Psoas muscle (tissue), 8 donors: ENCODE results near the gene TECTA. TPM values are rescaled to one million over a fixed set of nuclear protein-coding genes. Genes with fewer than 3 reads are reported as not detected.

Experiments used
- ATAC-seq, 4 donors: fragments of 200-7000 bp; cut with Tn5 transposase; one replicate each; pipeline ENCODE4 v1.9.1; 2020; ENCODE audit warnings: moderate library complexity in 3 of 4, mild to moderate bottlenecking in 2 of 4
- DNase-seq, 2 donors: peaks; one replicate each; pipeline ENCODE4 v3.0.0-alpha.2; 2020
- H3K27ac ChIP-seq: fragments of 200-600 bp; one replicate; pipeline ENCODE4 v1.8.0; 2022
- H3K27me3 ChIP-seq, 3 donors: fragments of 200-600 bp in 1 of 3; one replicate each; pipeline versions ENCODE4 v1.6.1 to v1.8.0; 2013 to 2022; ENCODE audit warnings: low read length in 2 of 3, mild to moderate bottlenecking in 2 of 3, moderate library complexity in 1 of 3; ENCODE audit not compliant: insufficient read depth in 3 of 3
- H3K36me3 ChIP-seq, 2 donors: fragments of 200-600 bp in 1 of 2; one replicate each; pipeline versions ENCODE4 v1.6.1 to v1.8.0; 2013 to 2022; ENCODE audit warnings: low read depth in 1 of 2, mild to moderate bottlenecking in 1 of 2, moderate library complexity in 1 of 2; ENCODE audit not compliant: insufficient read depth in 1 of 2
- H3K4me1 ChIP-seq: fragments of 200-600 bp; one replicate; pipeline ENCODE4 v1.8.0; 2022
- H3K4me3 ChIP-seq: fragments of 200-600 bp; one replicate; pipeline ENCODE4 v1.8.0; 2022; ENCODE audit warnings: mild to moderate bottlenecking
- H3K9me3 ChIP-seq: fragments of 200-600 bp; one replicate; pipeline ENCODE4 v1.8.0; 2022
- WGBS, 3 donors: extraction: QIAGEN DNeasy Blood & Tissue Kit; methylation state at CpG; one replicate each; pipeline versions ENCODE4 v1.1.6 to v1.1.7; 2013; 5-methylcytosine and 5-hydroxymethylcytosine counted together
- intact Hi-C, 2 donors: fragments of 100-400 bp; cut with DNase I; formaldehyde crosslinking; loops; one replicate each; pipeline versions ENCODE4 v1.11.0 to v1.14.2; 2022
- polyA plus RNA-seq, 3 donors: library from polyadenylated mRNA; stranded (reverse); fragments of 200-250 nt; gene quantifications; one replicate each; pipeline ENCODE4 v1.2.3, GENCODE V29; 2013
- total RNA-seq, 4 donors: library from RNA; stranded (reverse); fragmentation: NEBNext Ultra II Directional in 2 of 4; extraction: Animal tissue kit (Norgen Biotek cat#: 25700) in 2 of 4; gene quantifications; one replicate each; pipeline versions ENCODE4 v1.2.1 to v1.2.4, GENCODE V29; 2021 to 2023
- TF ChIP-seq, protein P1 (sequence below): fragments of 200-600 bp; IDR thresholded peaks from one replicate; pipeline ENCODE4 v1.8.0; 2022; ENCODE audit warnings: antibody characterized with exemption
- donor health status: healthy with polysubstance abuse.
- donor health status: DM: no; HTN: no; CAD: no; lungs with moderate emphysema.
- donor health status: Bipolar disorder and iron deficiency.
- donor health status: healthy.
- donor health status: DM: yes; HTN: yes; CAD: no.
- donor health status: DM: no; HTN: no; CAD: no.
- donor health status: DM: no; HTN: no; CAD: no.
- donor health status: DM: yes; HTN: yes; CAD: no.

The TECTA gene
- total and polyA plus RNA-seq, 7 donors, result 0.10 to 2.6 (median 0.30) TPM

DNA sequence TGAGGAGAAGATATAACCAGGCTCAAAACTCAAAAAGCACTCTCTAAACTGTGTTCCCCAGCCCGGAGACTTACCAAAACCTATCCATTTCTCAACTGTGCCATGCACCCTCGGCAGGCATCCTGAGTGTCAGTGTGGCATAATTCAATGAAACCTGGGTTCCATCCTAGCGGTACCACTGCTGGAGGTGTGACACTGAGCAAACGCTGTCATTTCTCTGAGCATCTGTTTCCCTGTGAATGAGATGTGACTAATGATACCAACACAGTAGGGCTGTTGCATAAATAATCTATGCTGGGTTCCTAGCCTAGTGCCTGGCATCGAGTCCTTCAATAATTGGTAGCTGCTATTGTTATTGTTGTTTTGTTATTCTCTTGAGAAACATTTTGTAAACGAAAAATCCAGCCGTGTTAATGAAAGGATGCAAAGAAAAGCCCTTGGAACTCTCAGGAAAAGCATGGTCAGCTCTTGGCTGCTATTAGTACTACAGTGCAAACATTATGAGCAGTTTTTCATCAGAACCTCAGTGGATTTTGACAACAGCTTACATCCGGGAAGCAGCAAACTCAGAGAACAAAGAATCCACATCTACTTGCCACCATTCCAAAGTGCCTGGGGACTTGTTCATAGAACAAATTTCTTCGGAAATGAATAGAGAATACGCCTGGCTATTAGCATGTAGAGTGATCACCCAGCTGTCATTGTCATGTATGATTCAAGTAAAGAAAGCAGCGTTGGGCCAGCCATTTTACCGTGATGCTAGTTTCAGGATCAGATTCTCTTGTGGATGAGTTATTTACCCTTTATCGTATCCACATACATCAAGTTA lies 53.7 kb downstream of the TECTA start:
- Histone ChIP-seq H3K4me3 (no peak overlapping the region), H3K36me3 (no peaks in the 10 kb centered on the region), H3K9me3 (no peaks in the 10 kb centered on the region), H3K4me1 (no peaks in the 10 kb centered on the region), H3K27me3 (no peaks in the 10 kb centered on the region), H3K27ac (no peak overlapping the region)
- TF ChIP-seq, protein P1, sequence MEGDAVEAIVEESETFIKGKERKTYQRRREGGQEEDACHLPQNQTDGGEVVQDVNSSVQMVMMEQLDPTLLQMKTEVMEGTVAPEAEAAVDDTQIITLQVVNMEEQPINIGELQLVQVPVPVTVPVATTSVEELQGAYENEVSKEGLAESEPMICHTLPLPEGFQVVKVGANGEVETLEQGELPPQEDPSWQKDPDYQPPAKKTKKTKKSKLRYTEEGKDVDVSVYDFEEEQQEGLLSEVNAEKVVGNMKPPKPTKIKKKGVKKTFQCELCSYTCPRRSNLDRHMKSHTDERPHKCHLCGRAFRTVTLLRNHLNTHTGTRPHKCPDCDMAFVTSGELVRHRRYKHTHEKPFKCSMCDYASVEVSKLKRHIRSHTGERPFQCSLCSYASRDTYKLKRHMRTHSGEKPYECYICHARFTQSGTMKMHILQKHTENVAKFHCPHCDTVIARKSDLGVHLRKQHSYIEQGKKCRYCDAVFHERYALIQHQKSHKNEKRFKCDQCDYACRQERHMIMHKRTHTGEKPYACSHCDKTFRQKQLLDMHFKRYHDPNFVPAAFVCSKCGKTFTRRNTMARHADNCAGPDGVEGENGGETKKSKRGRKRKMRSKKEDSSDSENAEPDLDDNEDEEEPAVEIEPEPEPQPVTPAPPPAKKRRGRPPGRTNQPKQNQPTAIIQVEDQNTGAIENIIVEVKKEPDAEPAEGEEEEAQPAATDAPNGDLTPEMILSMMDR, result no peak
- 63 to 70% (median 66%) methylated on average over 13 of the region's 13 CpGs for WGBS, 3 donors
- intact Hi-C loops, result no loop called here
- DNase-seq (no peak), ATAC-seq (no peak)

DNA sequence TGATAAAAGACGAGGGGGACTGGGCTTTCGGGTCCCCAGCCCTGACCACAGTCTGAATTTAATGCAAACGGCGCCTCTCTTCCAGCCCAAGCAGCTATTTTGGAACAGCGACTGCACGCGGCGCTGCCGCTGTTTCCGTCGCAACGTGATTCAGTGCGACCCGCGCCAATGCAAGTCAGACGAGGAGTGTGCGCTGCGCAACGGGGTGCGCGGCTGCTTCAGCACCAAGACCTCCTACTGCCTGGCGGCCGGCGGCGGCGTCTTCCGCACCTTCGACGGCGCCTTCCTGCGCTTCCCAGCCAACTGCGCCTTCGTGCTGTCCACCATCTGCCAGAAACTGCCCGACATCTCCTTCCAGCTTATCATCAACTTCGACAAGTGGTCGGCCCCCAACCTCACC lies 56.7 kb downstream of the TECTA start:
- Histone ChIP-seq H3K9me3 (no peaks in the 10 kb centered on the region), H3K4me1 (no peaks in the 10 kb centered on the region), H3K4me3 (no peak overlapping the region), H3K27me3 (no peaks in the 10 kb centered on the region), H3K36me3 (no peaks in the 10 kb centered on the region), H3K27ac (no peak overlapping the region)
- TF ChIP-seq, protein P1, result no peak
- ATAC-seq (no peak), DNase-seq (no peak)
- intact Hi-C loops, result no loop called here
- 76 to 91% (median 83%) methylated on average over 36 of the region's 36 CpGs for WGBS, 3 donors

DNA sequence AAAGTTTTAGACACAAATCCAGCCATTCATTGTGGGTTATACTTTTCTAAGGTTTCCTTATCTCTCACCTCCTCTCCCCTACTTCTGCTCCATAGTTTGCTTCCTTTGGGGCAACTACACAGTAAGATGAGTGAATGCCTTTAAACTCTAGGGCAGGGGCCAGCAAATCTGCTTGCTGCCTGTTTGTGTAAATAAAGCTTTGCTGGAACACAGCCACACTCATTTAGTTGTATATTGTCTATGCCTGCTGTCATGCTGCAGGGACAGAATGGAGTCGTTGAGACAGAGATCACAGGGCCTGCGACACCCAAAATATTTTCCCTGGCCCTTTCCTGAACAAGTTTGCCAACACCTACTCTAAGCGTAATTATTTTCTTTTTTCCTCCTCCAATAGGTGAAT lies 58.7 kb downstream of the TECTA start:
- H3K27ac ChIP-seq, result no peak overlapping the region
- no peaks in the 10 kb centered on the region for H3K36me3 ChIP-seq
- ATAC-seq, result no peak
- H3K9me3 ChIP-seq, result no peaks in the 10 kb centered on the region
- H3K4me3 ChIP-seq, result no peak overlapping the region
- WGBS, 3 donors, result 83 to 90% (median 89%) methylated on average over 3 of the region's 3 CpGs
- no peaks in the 10 kb centered on the region for H3K27me3 ChIP-seq
- intact Hi-C loops, result no loop called here
- H3K4me1 ChIP-seq, result no peaks in the 10 kb centered on the region
- DNase-seq, result no peak
- TF ChIP-seq, protein P1, result no peak

DNA sequence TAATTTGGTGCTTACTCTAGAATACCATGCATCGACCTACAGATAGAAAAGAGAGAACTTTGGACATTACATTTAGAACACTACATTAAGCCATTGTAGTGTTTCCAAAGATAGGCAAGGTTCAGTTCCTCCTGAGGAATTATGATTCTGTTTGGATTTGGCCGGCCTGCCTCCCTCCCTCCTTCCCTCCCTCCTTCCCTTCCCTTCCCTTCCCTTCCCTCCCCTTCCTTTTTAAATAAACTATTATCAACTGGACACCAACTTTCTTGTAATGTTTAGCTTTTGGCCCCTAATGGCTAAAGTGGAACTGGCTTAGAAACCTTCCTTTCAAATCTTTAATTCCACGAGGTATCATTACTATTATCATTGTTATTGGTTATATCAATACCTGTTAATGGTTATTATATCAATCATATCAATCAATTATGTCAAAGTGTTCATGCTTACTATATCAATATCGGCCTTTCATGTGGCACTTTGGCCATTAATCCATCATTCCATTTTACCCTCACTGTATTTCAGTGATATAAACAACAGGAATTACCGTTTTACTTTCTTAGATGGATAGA lies 60.4 kb downstream of the TECTA start:
- intact Hi-C loops, result no loop called here
- no peak for ATAC-seq
- WGBS, 3 donors, result 75 to 88% (median 82%) methylated on average over 5 of the region's 5 CpGs
- Histone ChIP-seq H3K36me3 (no peaks in the 10 kb centered on the region), H3K4me3 (no peak overlapping the region), H3K27me3 (no peaks in the 10 kb centered on the region), H3K27ac (no peak overlapping the region), H3K4me1 (no peaks in the 10 kb centered on the region), H3K9me3 (no peaks in the 10 kb centered on the region)
- no peak for DNase-seq
- TF ChIP-seq, protein P1, result no peak
